ENCODE data around the gene ETHE1.
A peak's percentile ranks its signal among the peaks of the same experiment; 100 is the strongest.

Gene ETHE1

GRCh38 chr19:43480574-43480973 is 46.4 kb downstream of the ETHE1 start:
- Mint-ChIP-seq H3K27ac (no peak overlapping the region), H3K4me1 (peaks cover 4% of the 10 kb centered on the region)

DNA sequence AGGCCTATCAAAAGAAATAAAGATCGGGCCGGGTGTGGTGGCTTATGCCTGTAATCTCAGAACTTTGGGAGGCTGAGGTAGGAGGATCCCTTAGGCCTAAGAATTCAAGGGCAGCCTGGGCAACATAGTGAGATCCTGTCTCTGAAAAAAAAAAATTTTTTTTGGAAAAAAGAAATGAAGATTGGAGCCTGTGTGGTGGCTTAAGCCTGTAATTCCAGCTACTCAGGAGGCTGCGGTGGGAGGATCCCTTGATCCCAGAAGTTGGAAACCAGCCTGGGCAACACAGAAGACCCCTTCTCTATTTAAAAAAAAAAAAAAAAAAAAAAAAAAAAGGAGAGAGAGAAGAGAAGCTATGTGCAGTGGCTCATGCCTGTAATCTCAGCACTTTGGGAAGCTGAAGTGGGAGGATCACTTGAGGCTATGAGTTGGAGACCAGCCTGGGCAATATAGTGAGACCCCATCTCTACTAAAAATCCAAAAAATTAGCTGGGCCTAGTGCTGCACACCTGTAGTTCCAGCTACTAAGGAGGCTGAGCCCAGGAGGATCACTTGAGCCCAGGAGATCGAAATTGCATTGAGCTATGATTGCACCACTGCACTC is 46.9 kb downstream of the ETHE1 start:
- Mint-ChIP-seq H3K36me3 (peaks cover 13% of the 10 kb centered on the region), H3K9me3 (no peaks in the 10 kb centered on the region), H3K4me1 (peaks cover 8% of the 10 kb centered on the region), H3K4me3 (no peak overlapping the region), H3K27me3 (no peaks in the 10 kb centered on the region), H3K27ac (no peak overlapping the region)
- DNase-seq (ENCODE audit: low spot score in 2 of 2) (no peak), ATAC-seq (ENCODE audit: low read depth) (no peak)

More at GRCh38 chr19:43480574-43480973, 46.4 kb downstream of the ETHE1 start:
- DNase-seq (ENCODE audit: low spot score in 2 of 2) (no peak), ATAC-seq (ENCODE audit: low read depth) (no peak)
- H3K27me3 Mint-ChIP-seq, result no peaks in the 10 kb centered on the region
- H3K36me3 Mint-ChIP-seq, result peaks cover 11% of the 10 kb centered on the region
- H3K9me3 Mint-ChIP-seq, result no peaks in the 10 kb centered on the region
- no peak overlapping the region for H3K4me3 Mint-ChIP-seq

- no peaks in the 10 kb centered on the region for H3K9me3 Mint-ChIP-seq
- H3K36me3 Mint-ChIP-seq, result peaks cover 13% of the 10 kb centered on the region
- H3K27me3 Mint-ChIP-seq, result no peaks in the 10 kb centered on the region
- no peak for DNase-seq (ENCODE audit: low spot score in 2 of 2)
- H3K4me3 Mint-ChIP-seq, result no peak overlapping the region
- no peak for ATAC-seq (ENCODE audit: low read depth)
- H3K4me1 Mint-ChIP-seq, result peaks cover 10% of the 10 kb centered on the region
- H3K27ac Mint-ChIP-seq, result no peak overlapping the region
Measured at GRCh38 chr19:43479226-43479625, 47.8 kb downstream of the ETHE1 start.

GRCh38 chr19:43478323-43478722 is 48.7 kb downstream of the ETHE1 start:
- Mint-ChIP-seq H3K27ac (peak overlapping the region; percentile 58), H3K4me3 (no peak overlapping the region), H3K9me3 (no peaks in the 10 kb centered on the region), H3K4me1 (peaks cover 10% of the 10 kb centered on the region), H3K36me3 (peaks cover 13% of the 10 kb centered on the region), H3K27me3 (no peaks in the 10 kb centered on the region)
- DNase-seq (ENCODE audit: low spot score in 2 of 2) (no peak), ATAC-seq (ENCODE audit: low read depth) (no peak)

GRCh38 chr19:43476606-43477005 is 50.4 kb downstream of the ETHE1 start:
- no peaks in the 10 kb centered on the region for H3K27me3 Mint-ChIP-seq
- DNase-seq (ENCODE audit: low spot score in 2 of 2) (no peak), ATAC-seq (ENCODE audit: low read depth) (no peak)
- H3K27ac Mint-ChIP-seq, result peak overlapping the region; percentile 97
- H3K4me1 Mint-ChIP-seq, result peaks cover 10% of the 10 kb centered on the region
- H3K4me3 Mint-ChIP-seq, result no peak overlapping the region
- H3K9me3 Mint-ChIP-seq, result no peaks in the 10 kb centered on the region
- H3K36me3 Mint-ChIP-seq, result peaks cover 13% of the 10 kb centered on the region

- peak overlapping the region; percentile 79 for H3K4me3 Mint-ChIP-seq
- peaks cover 9% of the 10 kb centered on the region for H3K36me3 Mint-ChIP-seq
- DNase-seq (ENCODE audit: low spot score in 2 of 2) (peak; percentile 97 to 98), ATAC-seq (ENCODE audit: low read depth) (peak; percentile 95)
- H3K4me1 Mint-ChIP-seq, result peaks cover 10% of the 10 kb centered on the region
- H3K9me3 Mint-ChIP-seq, result no peaks in the 10 kb centered on the region
- peak overlapping the region; percentile 97 for H3K27ac Mint-ChIP-seq
- no peaks in the 10 kb centered on the region for H3K27me3 Mint-ChIP-seq
Measured at GRCh38 chr19:43474986-43475705, 51.9 kb downstream of the ETHE1 start.

GRCh38 chr19:43474487-43474886 is 52.5 kb downstream of the ETHE1 start:
- ATAC-seq (ENCODE audit: low read depth) (no peak), DNase-seq (ENCODE audit: low spot score in 2 of 2) (no peak)
- no peaks in the 10 kb centered on the region for H3K27me3 Mint-ChIP-seq
- no peaks in the 10 kb centered on the region for H3K9me3 Mint-ChIP-seq
- peaks cover 9% of the 10 kb centered on the region for H3K36me3 Mint-ChIP-seq
- H3K27ac Mint-ChIP-seq, result peak overlapping the region; percentile 97
- peak overlapping the region; percentile 79 for H3K4me3 Mint-ChIP-seq
- H3K4me1 Mint-ChIP-seq, result peaks cover 10% of the 10 kb centered on the region

DNA sequence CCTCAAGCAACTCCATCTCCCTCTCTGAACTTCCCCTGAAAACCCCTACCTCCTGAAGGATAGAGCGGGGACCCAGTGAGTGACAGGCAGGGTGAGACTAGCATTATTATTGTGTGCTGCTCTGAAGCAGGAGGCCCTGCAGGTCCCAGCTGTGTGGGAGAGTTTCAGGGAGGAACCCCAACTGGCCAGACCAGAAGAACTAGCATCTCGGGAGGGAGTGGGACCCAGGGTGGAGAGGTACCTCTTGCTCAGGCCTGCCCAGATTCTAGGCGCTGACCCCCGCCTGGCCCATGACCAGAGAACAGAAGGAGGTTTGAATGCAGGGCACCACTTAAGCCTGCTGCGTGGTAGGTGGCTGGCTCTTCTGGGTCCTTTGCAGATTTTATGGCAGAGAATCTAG is 55.9 kb downstream of the ETHE1 start:
- H3K27me3 Mint-ChIP-seq, result no peaks in the 10 kb centered on the region
- H3K4me3 Mint-ChIP-seq, result no peak overlapping the region
- peaks cover 6% of the 10 kb centered on the region for H3K4me1 Mint-ChIP-seq
- DNase-seq (ENCODE audit: low spot score in 2 of 2) (no peak), ATAC-seq (ENCODE audit: low read depth) (no peak)
- H3K9me3 Mint-ChIP-seq, result no peaks in the 10 kb centered on the region
- H3K36me3 Mint-ChIP-seq, result peaks cover 2% of the 10 kb centered on the region
- no peak overlapping the region for H3K27ac Mint-ChIP-seq

- H3K27me3 Mint-ChIP-seq, result peaks cover 3% of the 10 kb centered on the region
- no peak overlapping the region for H3K4me3 Mint-ChIP-seq
- no peak overlapping the region for H3K27ac Mint-ChIP-seq
- H3K4me1 Mint-ChIP-seq, result peaks cover 3% of the 10 kb centered on the region
- ATAC-seq (ENCODE audit: low read depth) (no peak), DNase-seq (ENCODE audit: low spot score in 2 of 2) (no peak)
- no peaks in the 10 kb centered on the region for H3K36me3 Mint-ChIP-seq
- no peaks in the 10 kb centered on the region for H3K9me3 Mint-ChIP-seq
Measured at GRCh38 chr19:43470288-43470687, 56.7 kb downstream of the ETHE1 start.

DNA sequence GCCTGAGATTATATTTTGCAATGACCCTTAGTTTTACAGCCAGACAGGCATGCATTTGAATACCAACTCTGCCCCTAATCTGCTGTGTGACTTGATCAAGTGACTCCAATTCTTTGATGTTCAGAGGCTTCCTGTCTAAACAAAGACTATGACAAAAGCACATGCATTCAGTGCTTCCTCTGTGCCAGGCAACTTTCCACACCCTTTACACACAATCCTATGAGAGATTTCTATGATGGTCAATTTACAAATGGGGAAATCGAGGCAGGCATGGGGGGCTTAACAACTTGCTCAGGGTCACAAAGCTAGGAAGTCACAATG is 57.9 kb downstream of the ETHE1 start:
- ATAC-seq (ENCODE audit: low read depth) (no peak), DNase-seq (ENCODE audit: low spot score in 2 of 2) (no peak)
- Mint-ChIP-seq H3K9me3 (no peaks in the 10 kb centered on the region), H3K27me3 (peaks cover 5% of the 10 kb centered on the region), H3K4me1 (peaks cover 2% of the 10 kb centered on the region), H3K4me3 (no peak overlapping the region), H3K27ac (no peak overlapping the region), H3K36me3 (no peaks in the 10 kb centered on the region)

- DNase-seq (ENCODE audit: low spot score in 2 of 2) (no peak), ATAC-seq (ENCODE audit: low read depth) (no peak)
- H3K27ac Mint-ChIP-seq, result no peak overlapping the region
- H3K27me3 Mint-ChIP-seq, result peaks cover 5% of the 10 kb centered on the region
- peaks cover 8% of the 10 kb centered on the region for H3K4me1 Mint-ChIP-seq
- no peaks in the 10 kb centered on the region for H3K9me3 Mint-ChIP-seq
- H3K36me3 Mint-ChIP-seq, result no peaks in the 10 kb centered on the region
- H3K4me3 Mint-ChIP-seq, result no peak overlapping the region
Measured at GRCh38 chr19:43468354-43469159, 58.4 kb downstream of the ETHE1 start.

DNA sequence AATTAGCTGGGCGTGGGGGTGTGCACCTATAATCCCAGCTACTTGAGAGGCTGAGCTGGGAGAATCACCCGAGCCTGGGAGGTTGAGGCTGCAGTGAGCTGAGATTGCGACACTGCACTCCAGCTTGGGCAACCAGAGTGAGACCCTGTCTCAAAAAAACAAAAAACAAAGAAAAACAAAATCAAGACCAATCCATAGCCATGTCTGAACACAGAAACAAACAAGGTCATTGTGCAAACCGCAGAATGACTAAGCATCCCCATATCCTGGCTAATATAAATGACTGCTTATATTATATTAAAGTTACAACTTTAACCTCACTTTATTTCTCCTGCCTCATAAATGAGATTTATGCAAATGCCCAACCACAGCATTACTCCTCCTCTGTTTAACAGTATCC is 59.3 kb downstream of the ETHE1 start:
- ATAC-seq (ENCODE audit: low read depth), result no peak
- Mint-ChIP-seq H3K4me3 (no peak overlapping the region), H3K36me3 (no peaks in the 10 kb centered on the region), H3K4me1 (peaks cover 10% of the 10 kb centered on the region), H3K9me3 (no peaks in the 10 kb centered on the region), H3K27ac (no peak overlapping the region), H3K27me3 (peaks cover 5% of the 10 kb centered on the region)
- no peak for DNase-seq (ENCODE audit: low spot score in 2 of 2)

DNA sequence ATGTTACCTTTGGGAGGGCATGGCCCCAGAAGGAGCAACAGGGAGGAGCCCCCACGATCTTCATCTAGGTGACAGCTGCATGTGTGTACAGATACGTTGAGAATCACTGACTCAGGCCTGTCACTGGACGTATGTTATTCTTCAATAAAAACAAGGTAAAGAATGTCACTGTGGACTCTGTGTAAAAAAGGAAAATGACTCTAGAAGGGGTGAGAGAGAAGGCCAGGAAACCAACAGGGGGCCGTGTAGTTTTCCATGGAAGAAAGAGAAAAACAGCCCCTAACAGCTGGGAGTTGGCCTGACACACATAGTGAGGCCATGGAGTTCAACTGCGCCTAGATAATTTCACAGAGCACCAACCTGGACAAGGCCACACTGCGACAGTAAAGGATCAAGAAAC is 59.7 kb downstream of the ETHE1 start:
- H3K4me3 Mint-ChIP-seq, result no peak overlapping the region
- DNase-seq (ENCODE audit: low spot score in 2 of 2), result no peak
- no peaks in the 10 kb centered on the region for H3K36me3 Mint-ChIP-seq
- peaks cover 5% of the 10 kb centered on the region for H3K27me3 Mint-ChIP-seq
- no peaks in the 10 kb centered on the region for H3K9me3 Mint-ChIP-seq
- peaks cover 10% of the 10 kb centered on the region for H3K4me1 Mint-ChIP-seq
- no peak for ATAC-seq (ENCODE audit: low read depth)
- H3K27ac Mint-ChIP-seq, result no peak overlapping the region

DNA sequence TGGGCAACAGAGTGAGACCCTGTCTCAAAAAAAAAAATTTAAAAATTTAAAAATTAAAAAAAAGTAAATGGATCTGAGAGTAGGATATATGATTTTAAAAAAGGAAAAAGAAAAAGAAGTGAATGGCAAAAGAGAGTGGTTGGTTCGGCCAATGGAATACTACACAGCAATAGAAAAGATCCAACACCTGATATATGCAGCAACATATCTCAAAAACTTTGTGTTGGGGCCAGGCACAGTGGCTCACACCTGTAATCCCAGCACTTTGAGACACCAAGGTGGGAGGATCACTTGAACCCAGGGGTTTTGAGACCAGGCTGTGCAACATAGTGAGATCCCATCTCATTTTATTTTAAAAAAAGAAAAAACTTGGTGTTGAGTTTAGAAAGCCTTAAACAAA is 60.2 kb downstream of the ETHE1 start:
- no peak for ATAC-seq (ENCODE audit: low read depth)
- H3K4me1 Mint-ChIP-seq, result peaks cover 10% of the 10 kb centered on the region
- H3K27ac Mint-ChIP-seq, result no peak overlapping the region
- H3K36me3 Mint-ChIP-seq, result no peaks in the 10 kb centered on the region
- H3K4me3 Mint-ChIP-seq, result no peak overlapping the region
- no peak for DNase-seq (ENCODE audit: low spot score in 2 of 2)
- no peaks in the 10 kb centered on the region for H3K9me3 Mint-ChIP-seq
- peaks cover 5% of the 10 kb centered on the region for H3K27me3 Mint-ChIP-seq
